Keratinocyte (primary cell): ENCODE results near the gene DENND6A.

ENCODE experiments used
- EZH2 ChIP-seq: IDR thresholded peaks from one replicate; pipeline ENCODE4 v1.6.1; 2012; ENCODE audit warnings: inconsistent platforms, mild to moderate bottlenecking, low read length, moderate library complexity
- TF ChIP-seq, protein P1 (sequence below), 3 experiments: IDR thresholded peaks in 1 of 3; conservative IDR thresholded peaks in 1 of 3; optimal IDR thresholded peaks in 1 of 3; 2 replicates in 2 of 3; 3 replicates in 1 of 3; pipeline versions ENCODE3 to v1.5.1; 2011; ENCODE audit warnings: low read length in 3 of 3, mild to moderate bottlenecking in 3 of 3, moderate library complexity in 2 of 3, control low read depth in 1 of 3, inconsistent platforms in 1 of 3; ENCODE audit not compliant: insufficient read depth in 2 of 3; ENCODE audit errors: extremely low read depth in 1 of 3

DNA sequence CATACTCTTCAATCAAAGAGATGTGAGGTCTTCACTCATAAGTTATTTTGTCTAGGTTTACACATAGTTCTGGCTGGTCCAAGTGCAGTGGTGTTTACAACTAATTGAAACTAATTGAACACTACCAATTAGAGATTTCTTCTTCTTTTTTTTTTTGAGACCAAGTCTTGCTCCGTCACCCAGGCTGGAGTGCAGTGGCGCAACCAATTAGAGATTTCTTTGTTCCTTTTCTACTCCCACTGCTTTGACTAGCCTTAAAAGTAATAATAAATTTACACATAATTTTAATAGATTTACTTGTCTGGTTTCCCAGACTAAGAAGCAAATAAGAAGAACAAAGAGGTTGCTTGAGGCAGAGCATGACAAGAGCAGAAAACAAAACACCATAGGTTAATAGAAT lies 6.7 kb upstream of the DENND6A start:
- TF ChIP-seq, protein P1, sequence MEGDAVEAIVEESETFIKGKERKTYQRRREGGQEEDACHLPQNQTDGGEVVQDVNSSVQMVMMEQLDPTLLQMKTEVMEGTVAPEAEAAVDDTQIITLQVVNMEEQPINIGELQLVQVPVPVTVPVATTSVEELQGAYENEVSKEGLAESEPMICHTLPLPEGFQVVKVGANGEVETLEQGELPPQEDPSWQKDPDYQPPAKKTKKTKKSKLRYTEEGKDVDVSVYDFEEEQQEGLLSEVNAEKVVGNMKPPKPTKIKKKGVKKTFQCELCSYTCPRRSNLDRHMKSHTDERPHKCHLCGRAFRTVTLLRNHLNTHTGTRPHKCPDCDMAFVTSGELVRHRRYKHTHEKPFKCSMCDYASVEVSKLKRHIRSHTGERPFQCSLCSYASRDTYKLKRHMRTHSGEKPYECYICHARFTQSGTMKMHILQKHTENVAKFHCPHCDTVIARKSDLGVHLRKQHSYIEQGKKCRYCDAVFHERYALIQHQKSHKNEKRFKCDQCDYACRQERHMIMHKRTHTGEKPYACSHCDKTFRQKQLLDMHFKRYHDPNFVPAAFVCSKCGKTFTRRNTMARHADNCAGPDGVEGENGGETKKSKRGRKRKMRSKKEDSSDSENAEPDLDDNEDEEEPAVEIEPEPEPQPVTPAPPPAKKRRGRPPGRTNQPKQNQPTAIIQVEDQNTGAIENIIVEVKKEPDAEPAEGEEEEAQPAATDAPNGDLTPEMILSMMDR (optimal IDR thresholded peaks at IDR 0.05 in 1 of 3, IDR thresholded peaks at IDR 0.05 in 1 of 3, conservative IDR thresholded peaks at IDR 0.05 in 1 of 3; ENCODE audit: extremely low read depth in 1 of 3, insufficient read depth in 2 of 3, low read length in 3 of 3), result no peak
- TF ChIP-seq EZH2, result no peak
